ENCODE results near the gene MTCH1.
"Not testable (repeated sequence)": the region's sequence is repeated elsewhere in the genome, so short reads cannot be mapped to it uniquely, and the experiment has no call there.

The MTCH1 gene

GRCh38 chr6:37016995-37017394, 31.0 kb upstream of the MTCH1 start:
- DNase-seq = no peak

GRCh38 chr6:37015532-37015931, 29.5 kb upstream of the MTCH1 start:
- no peak for DNase-seq

- no peak for DNase-seq
Observed at GRCh38 chr6:37014667-37015066, 28.7 kb upstream of the MTCH1 start.

GRCh38 chr6:37013516-37014491, 27.8 kb upstream of the MTCH1 start:
- no peak for DNase-seq

- no peak for DNase-seq
Observed at GRCh38 chr6:37011656-37012378, 25.8 kb upstream of the MTCH1 start.

- DNase-seq = no peak
Observed at GRCh38 chr6:37010402-37010892, 24.5 kb upstream of the MTCH1 start.

GRCh38 chr6:37008484-37009465, 22.8 kb upstream of the MTCH1 start:
- no peak for DNase-seq

GRCh38 chr6:37007340-37008043, 21.5 kb upstream of the MTCH1 start:
- no peak for DNase-seq

- DNase-seq = no peak
Observed at GRCh38 chr6:37006793-37007339, 20.9 kb upstream of the MTCH1 start.

GRCh38 chr6:37005827-37006567, 20.0 kb upstream of the MTCH1 start:
- no peak for DNase-seq

GRCh38 chr6:37005061-37005810, 19.2 kb upstream of the MTCH1 start, which contains the start of gene FGD2:
FGD2 (plus strand) TSS chr6:37005655; CDS start chr6:37005818, 163 bp downstream.
- no peak for DNase-seq

- DNase-seq = no peak
Observed at GRCh38 chr6:37004044-37004980, 18.3 kb upstream of the MTCH1 start.

- no peak for DNase-seq
Observed at GRCh38 chr6:36999751-37000125, 13.7 kb upstream of the MTCH1 start.

GRCh38 chr6:36999061-36999750, 13.2 kb upstream of the MTCH1 start:
- DNase-seq = peak; percentile 48 to 83

- no peak for DNase-seq
Observed at GRCh38 chr6:36998723-36999038, 12.7 kb upstream of the MTCH1 start.

- no peak for DNase-seq
Observed at GRCh38 chr6:36997811-36998722, 12.1 kb upstream of the MTCH1 start.

GRCh38 chr6:36990401-36990800, 4.4 kb upstream of the MTCH1 start:
- DNase-seq = not testable (repeated sequence)

All from NCI-H526 (cell line).